Body of pancreas (tissue), 4 donors: Measurements from ENCODE around the gene ECD. TPM values are rescaled to one million over a fixed set of nuclear protein-coding genes. Genes with fewer than 3 reads are reported as not detected.

Source experiments
- ATAC-seq: fragments of 150-250 bp; one replicate; pipeline ENCODE4 v1.9.1; 2016
- DNase-seq, 4 donors: peaks; one replicate each; pipeline ENCODE4 v3.0.0-alpha.2; 2019
- H3K27ac ChIP-seq, 4 donors: fragments of 200-600 bp; sonication (generic); 1 replicate in 3 of 4; 2 replicates in 1 of 4; pipeline versions ENCODE4 v1.5.1 to v1.6.1; 2016 to 2019; ENCODE audit warnings: mild to moderate bottlenecking in 1 of 4, mixed read lengths in 1 of 4, moderate library complexity in 1 of 4
- H3K27me3 ChIP-seq, 2 donors: fragments of 200-600 bp; sonication (generic); one replicate each; pipeline ENCODE4 v1.6.0; 2016; ENCODE audit warnings: mild to moderate bottlenecking in 1 of 2
- H3K36me3 ChIP-seq, 2 donors: fragments of 200-600 bp; sonication (generic); replicated peaks in 1 of 2; 2 replicates each; pipeline ENCODE4 v1.5.1; 2016; ENCODE audit warnings: low read depth in 2 of 2; ENCODE audit not compliant: insufficient read depth in 1 of 2
- H3K4me1 ChIP-seq: fragments of 200-600 bp; sonication (generic); one replicate; pipeline ENCODE4 v1.6.0; 2016
- H3K4me3 ChIP-seq, 2 donors: fragments of 200-600 bp; sonication (generic); 1 replicate in 1 of 2; 2 replicates in 1 of 2; pipeline ENCODE4 v1.5.1; 2016 to 2019
- H3K9me3 ChIP-seq, 3 donors: fragments of 200-600 bp; sonication (generic); 1 replicate in 2 of 3; 2 replicates in 1 of 3; pipeline ENCODE4 v1.5.1; 2016
- CTCF ChIP-seq, 7 experiments: fragments of 450-650 bp in 4 of 7; fragments of 200-600 bp in 3 of 7; sonication (generic) in 3 of 7; IDR thresholded peaks; one replicate each; pipeline ENCODE4 v1.5.1; 2016 to 2019; ENCODE audit warnings: antibody characterized with exemption in 7 of 7
- POLR2A ChIP-seq, 3 donors: fragments of 450-650 bp; IDR thresholded peaks; one replicate each; pipeline ENCODE4 v1.6.1; 2016; ENCODE audit warnings: antibody characterized with exemption in 3 of 3, mild to moderate bottlenecking in 2 of 3
- WGBS, 2 donors: methylation state at CpG; one replicate each; pipeline ENCODE4 v1.1.5; 2017; 5-methylcytosine and 5-hydroxymethylcytosine counted together
- intact Hi-C: fragments of 100-400 bp; cut with DNase I; formaldehyde crosslinking; loops from one replicate; pipeline ENCODE4 v1.15.1; 2023
- total RNA-seq, 2 donors: library from RNA; depleted of rRNA; stranded (reverse); fragments of >200 nt; gene quantifications; one replicate each; pipeline ENCODE4 v1.1.0, GENCODE V29; 2016

ECD gene
- total RNA-seq, 2 donors from 2014 or later = 14.8 to 19.8 TPM

- Histone ChIP-seq H3K4me3 (no peak overlapping the region), H3K36me3 (no peaks in the 10 kb centered on the region), H3K4me1 (no peaks in the 10 kb centered on the region), H3K27ac (no peak overlapping the region), H3K9me3 (no peaks in the 10 kb centered on the region), H3K27me3 (no peaks in the 10 kb centered on the region)
- intact Hi-C loops = no loop called here
- DNase-seq = no peak
- no peak for ATAC-seq
- WGBS, 2 donors = 100% methylated on average over 1 of the region's 1 CpG
- TF ChIP-seq CTCF (IDR thresholded peaks at IDR 0.05) (no peak), POLR2A (IDR thresholded peaks at IDR 0.05) (no peak)
These were observed 6.5 kb upstream of the ECD start for GRCh38 chr10:73174148-73174925.

GRCh38 chr10:73172867-73173266 is 5.1 kb upstream of the ECD start:
- Histone ChIP-seq H3K27ac (no peak overlapping the region), H3K27me3 (no peaks in the 10 kb centered on the region), H3K4me1 (peaks cover 7% of the 10 kb centered on the region), H3K4me3 (no peak overlapping the region), H3K36me3 (no peaks in the 10 kb centered on the region), H3K9me3 (no peaks in the 10 kb centered on the region)
- TF ChIP-seq CTCF (IDR thresholded peaks at IDR 0.05) (no peak), POLR2A (IDR thresholded peaks at IDR 0.05) (no peak)
- ATAC-seq (no peak), DNase-seq (no peak)
- intact Hi-C loops = no loop called here

- Histone ChIP-seq H3K9me3 (no peaks in the 10 kb centered on the region), H3K27me3 (no peaks in the 10 kb centered on the region), H3K4me1 (peaks cover 23% of the 10 kb centered on the region), H3K27ac (no peak overlapping the region), H3K4me3 (no peak overlapping the region), H3K36me3 (no peaks in the 10 kb centered on the region)
- ATAC-seq (no peak), DNase-seq (no peak)
- TF ChIP-seq CTCF (IDR thresholded peaks at IDR 0.05) (no peak), POLR2A (IDR thresholded peaks at IDR 0.05) (no peak)
- intact Hi-C loops = loop anchor here (10.0 kb wide), 1 partner anchor 65 kb away; no protein-coding TSS in a partner anchor
- WGBS, 2 donors = 89 to 95% methylated on average over 2 to 3 of the region's 3 CpGs
These were observed 1.5 kb upstream of the ECD start for GRCh38 chr10:73169320-73169719.

- ATAC-seq = peak; percentile 12
- no peaks in the 10 kb centered on the region for H3K9me3 ChIP-seq
- peak overlapping the region; percentile 81 to 95 (median 92) for H3K27ac ChIP-seq
- no peak for TF ChIP-seq CTCF (IDR thresholded peaks at IDR 0.05)
- TF ChIP-seq POLR2A (IDR thresholded peaks at IDR 0.05) = no peak
- no peak for DNase-seq
- peaks cover 29% of the 10 kb centered on the region for H3K4me1 ChIP-seq
- whole genome bisulfite sequencing, 2 donors = 0% methylated on average over 6 of the region's 6 CpGs
- intact Hi-C loops = loop anchor here (10.0 kb wide), 1 partner anchor 64 kb away; no protein-coding TSS in a partner anchor
- H3K4me3 ChIP-seq = peak overlapping the region; percentile 60 to 92
- peaks cover 0 to 2% of the 10 kb centered on the region in 2 donors for H3K36me3 ChIP-seq
- no peaks in the 10 kb centered on the region for H3K27me3 ChIP-seq
These were observed 626 bp upstream of the ECD start for GRCh38 chr10:73168465-73168803.

- intact Hi-C loops = loop anchor here (10.0 kb wide), 1 partner anchor 63 kb away; no protein-coding TSS in a partner anchor
These were observed 388 bp downstream of the ECD start for GRCh38 chr10:73167458-73167782.

More at GRCh38 chr10:73167458-73167782, 388 bp downstream of the ECD start:
- TF ChIP-seq POLR2A (IDR thresholded peaks at IDR 0.05) (no peak), CTCF (IDR thresholded peaks at IDR 0.05) (no peak)
- Histone ChIP-seq H3K27ac (peak overlapping the region; percentile 81 to 95 (median 92)), H3K27me3 (no peaks in the 10 kb centered on the region), H3K4me1 (peaks cover 36% of the 10 kb centered on the region), H3K9me3 (no peaks in the 10 kb centered on the region), H3K4me3 (peak overlapping the region; percentile 60 to 92), H3K36me3 (peaks cover 0 to 9% of the 10 kb centered on the region in 2 donors)
- no peak for ATAC-seq
- 2 to 3% methylated on average over 5 of the region's 5 CpGs for WGBS, 2 donors
- DNase-seq = no peak
